T-cell (primary cell): Measurements from ENCODE around the gene MAN1A1. TPM values are rescaled to one million over a fixed set of nuclear protein-coding genes. Genes with fewer than 3 reads are reported as not detected.

ENCODE experiments used
- ATAC-seq, 4 experiments: fragments of 200-7000 bp in 3 of 4; fragments of 150-1000 bp in 1 of 4; cut with Tn5 transposase; replicated peaks in 1 of 4; 1 replicate in 3 of 4; 2 replicates in 1 of 4; pipeline ENCODE4 v1.10.0; 2021; ENCODE audit warnings: moderate library complexity in 3 of 4, mild to moderate bottlenecking in 2 of 4, moderate number of reproducible peaks in 1 of 4
- CTCF ChIA-PET, 2 donors: fragments of 300-600 bp; sonication (Branson Sonifier 250); formaldehyde crosslinking; loops; one replicate each; lab custom pipeline; 2022; ENCODE audit warnings: antibody characterized with exemption in 2 of 2; lab: Charles Lee
- POLR2A ChIA-PET, 2 donors: fragments of 300-600 bp; sonication (Branson Sonifier 250); formaldehyde crosslinking; loops; one replicate each; lab custom pipeline; 2022; ENCODE audit warnings: antibody characterized with exemption in 2 of 2; lab: Charles Lee
- DNase-seq, 35 experiments: peaks; one replicate each; pipeline versions ENCODE4 v3.0.0 to v3.0.0-alpha.2; 2013 to 2023
- H3K27ac ChIP-seq: one replicate; pipeline ENCODE4 v1.5.1; 2013; ENCODE audit warnings: low read length
- H3K27me3 ChIP-seq, 2 experiments: replicated peaks in 1 of 2; 1 replicate in 1 of 2; 2 replicates in 1 of 2; pipeline versions ENCODE4 v1.6.1 to v1.7.0; 2013; ENCODE audit warnings: low read length in 1 of 2, mixed read lengths in 1 of 2; ENCODE audit not compliant: control insufficient read depth in 2 of 2, insufficient read depth in 2 of 2; ENCODE audit errors: extremely low read depth in 1 of 2
- H3K36me3 ChIP-seq, 2 donors: 1 replicate in 1 of 2; 2 replicates in 1 of 2; pipeline versions ENCODE4 v1.6.1 to v1.7.0; 2013; ENCODE audit warnings: low read length in 1 of 2; ENCODE audit not compliant: control insufficient read depth in 2 of 2, insufficient read depth in 1 of 2; ENCODE audit errors: extremely low read depth in 1 of 2
- H3K4me1 ChIP-seq, 2 experiments: 1 replicate in 1 of 2; 2 replicates in 1 of 2; pipeline versions ENCODE4 v1.6.1 to v1.7.0; 2013; ENCODE audit warnings: low read length in 2 of 2, mixed read lengths in 1 of 2; ENCODE audit not compliant: insufficient read depth in 2 of 2, control insufficient read depth in 1 of 2; ENCODE audit errors: extremely low read depth in 1 of 2
- H3K4me3 ChIP-seq, 2 donors: 1 replicate in 1 of 2; 2 replicates in 1 of 2; pipeline versions ENCODE4 v1.5.1 to v1.7.0; 2013; ENCODE audit warnings: mild to moderate bottlenecking in 2 of 2, low read length in 1 of 2, moderate library complexity in 1 of 2; ENCODE audit not compliant: control insufficient read depth in 1 of 2; ENCODE audit errors: extremely low read depth in 1 of 2
- H3K9me3 ChIP-seq: 2 replicates; pipeline ENCODE4 v1.7.0; 2013
- H3K27ac Mint-ChIP-seq, 2 donors: one replicate each; pipeline ENCODE4 v1.8.0; 2020 to 2021; ENCODE audit warnings: mild to moderate bottlenecking in 2 of 2, mixed read lengths in 2 of 2
- H3K27me3 Mint-ChIP-seq, 2 donors: one replicate each; pipeline ENCODE4 v1.8.0; 2021 to 2022; ENCODE audit warnings: mixed read lengths in 2 of 2
- H3K36me3 Mint-ChIP-seq: one replicate; pipeline ENCODE4 v1.8.0; 2021; ENCODE audit warnings: mixed read lengths
- H3K4me1 Mint-ChIP-seq, 3 donors: one replicate each; pipeline ENCODE4 v1.8.0; 2020 to 2022; ENCODE audit warnings: mixed read lengths in 3 of 3, mild to moderate bottlenecking in 1 of 3
- H3K4me3 Mint-ChIP-seq, 3 donors: one replicate each; pipeline ENCODE4 v1.8.0; 2020 to 2022; ENCODE audit warnings: mild to moderate bottlenecking in 3 of 3, mixed read lengths in 3 of 3, moderate library complexity in 3 of 3
- H3K9me3 Mint-ChIP-seq, 3 donors: one replicate each; pipeline ENCODE4 v1.8.0; 2020 to 2022; ENCODE audit warnings: mixed read lengths in 3 of 3
- WGBS: methylation state at CpG from one replicate; pipeline ENCODE4 v1.1.5; 2013; ENCODE audit warnings: missing lambda C conversion rate; ENCODE audit not compliant: insufficient coverage; 5-methylcytosine and 5-hydroxymethylcytosine counted together
- total RNA-seq, 35 experiments: library from RNA in 6 of 35; stranded (reverse) in 6 of 35; fragments of 120-200 nt in 1 of 35; gene quantifications; one replicate each; pipeline versions ENCODE4 v1.2.1 to v1.2.4 and lab custom pipeline; 2013 to 2026

MAN1A1 gene
- total RNA-seq, 5 donors from 2014 or later (not counting 1 experiment from before 2014, with no cell fraction given) = 9.4 to 13.6 (median 12.3) TPM

DNA sequence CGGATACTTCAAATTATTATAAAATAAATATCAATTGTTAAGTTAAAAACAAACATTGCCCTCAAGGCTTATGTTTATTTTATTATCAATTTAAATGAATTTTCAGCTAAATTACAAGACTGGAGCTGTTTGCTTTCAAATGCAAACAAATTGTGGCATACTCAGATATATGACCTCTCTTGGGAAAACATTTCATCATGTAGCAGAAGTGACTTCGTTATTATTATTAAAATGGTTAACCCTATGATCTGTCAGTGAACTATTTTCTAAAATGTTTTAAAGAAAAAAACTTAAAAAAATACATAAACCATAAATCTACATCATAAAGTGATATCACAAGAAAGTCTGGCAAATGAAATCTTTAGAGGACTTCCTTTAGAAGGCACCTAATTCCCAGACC is 72.5 kb downstream of the MAN1A1 start:
- no peaks in the 10 kb centered on the region for H3K9me3 ChIP-seq
- POLR2A ChIA-PET = no interaction called here

DNA sequence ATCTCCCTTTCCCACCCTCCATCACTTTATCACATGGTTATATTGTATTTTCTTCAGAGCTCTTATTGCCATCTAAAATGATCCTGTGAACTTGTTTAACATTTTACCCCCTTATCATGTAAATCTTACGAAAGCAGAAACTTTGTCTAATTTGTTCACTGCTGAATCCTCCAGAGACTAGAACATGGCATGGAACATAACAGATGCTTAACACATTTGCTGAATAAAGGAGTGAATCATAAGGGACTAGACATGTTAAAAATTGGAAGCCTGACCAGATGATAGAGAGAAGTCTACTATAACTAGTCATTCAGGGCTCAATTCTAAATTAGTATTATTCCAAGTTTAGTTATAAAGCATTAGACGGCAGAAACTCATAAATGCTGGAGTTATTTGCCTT is 73.3 kb downstream of the MAN1A1 start:
- Histone ChIP-seq H3K36me3 (no peaks in the 10 kb centered on the region), H3K4me1 (no peaks in the 10 kb centered on the region), H3K9me3 (no peaks in the 10 kb centered on the region), H3K4me3 (no peak overlapping the region), H3K27me3 (no peaks in the 10 kb centered on the region), H3K27ac (no peak overlapping the region)
- WGBS = no CpG with 5 or more reads among the region's 2 CpGs
- POLR2A ChIA-PET = no interaction called here
- Mint-ChIP-seq H3K9me3 (peaks cover 0 to 8% (median 2%) of the 10 kb centered on the region in 3 donors), H3K27me3 (no peaks in the 10 kb centered on the region), H3K4me3 (no peak overlapping the region), H3K4me1 (no peaks in the 10 kb centered on the region), H3K36me3 (peaks cover 13% of the 10 kb centered on the region), H3K27ac (no peak overlapping the region)
- CTCF ChIA-PET = interaction anchor here in 1 of 2 donors (1.3 kb wide), 1 partner anchor 12 kb away, joined by 3 read pairs; no protein-coding TSS in a partner anchor
- DNase-seq = no peak
- ATAC-seq = no peak

More for the DNA sequence above, 72.5 kb downstream of the MAN1A1 start:
- CTCF ChIA-PET = interaction anchor here in 1 of 2 donors (1.3 kb wide), 1 partner anchor 13 kb away, joined by 3 read pairs; no protein-coding TSS in a partner anchor
- DNase-seq (no peak), ATAC-seq (no peak)
- Histone ChIP-seq H3K4me1 (no peaks in the 10 kb centered on the region), H3K36me3 (no peaks in the 10 kb centered on the region), H3K4me3 (no peak overlapping the region), H3K27ac (no peak overlapping the region), H3K27me3 (no peaks in the 10 kb centered on the region)
- peaks cover 0 to 3% (median 2%) of the 10 kb centered on the region in 3 donors for H3K9me3 Mint-ChIP-seq
- H3K27me3 Mint-ChIP-seq = no peaks in the 10 kb centered on the region
- H3K4me3 Mint-ChIP-seq = no peak overlapping the region
- peaks cover 11% of the 10 kb centered on the region for H3K36me3 Mint-ChIP-seq
- WGBS = no CpG with 5 or more reads among the region's 2 CpGs
- H3K4me1 Mint-ChIP-seq = no peaks in the 10 kb centered on the region
- H3K27ac Mint-ChIP-seq = no peak overlapping the region

DNA sequence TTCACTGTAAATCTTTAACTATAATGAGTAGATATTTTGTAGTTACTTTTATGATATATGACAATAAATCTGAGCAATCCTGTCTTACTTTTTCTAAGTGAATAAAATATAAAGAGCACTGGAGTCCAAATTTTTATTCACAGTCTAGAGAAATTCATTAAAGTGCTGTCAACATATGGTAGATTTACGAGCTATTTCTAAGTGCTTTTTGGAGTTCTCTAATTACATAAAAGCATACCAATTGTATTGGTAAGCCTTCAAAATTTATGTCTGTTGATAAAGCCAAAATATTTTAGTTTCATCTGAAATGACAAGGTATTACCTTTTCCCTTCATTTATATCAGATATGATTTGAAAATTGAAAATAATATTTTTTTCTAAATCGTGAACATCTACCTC is 75.4 kb downstream of the MAN1A1 start:
- CTCF ChIA-PET = interaction anchor here in 1 of 2 donors (0.7 kb wide), 1 partner anchor 13 kb away, joined by 3 read pairs; no protein-coding TSS in a partner anchor
- ATAC-seq = no peak

DNA sequence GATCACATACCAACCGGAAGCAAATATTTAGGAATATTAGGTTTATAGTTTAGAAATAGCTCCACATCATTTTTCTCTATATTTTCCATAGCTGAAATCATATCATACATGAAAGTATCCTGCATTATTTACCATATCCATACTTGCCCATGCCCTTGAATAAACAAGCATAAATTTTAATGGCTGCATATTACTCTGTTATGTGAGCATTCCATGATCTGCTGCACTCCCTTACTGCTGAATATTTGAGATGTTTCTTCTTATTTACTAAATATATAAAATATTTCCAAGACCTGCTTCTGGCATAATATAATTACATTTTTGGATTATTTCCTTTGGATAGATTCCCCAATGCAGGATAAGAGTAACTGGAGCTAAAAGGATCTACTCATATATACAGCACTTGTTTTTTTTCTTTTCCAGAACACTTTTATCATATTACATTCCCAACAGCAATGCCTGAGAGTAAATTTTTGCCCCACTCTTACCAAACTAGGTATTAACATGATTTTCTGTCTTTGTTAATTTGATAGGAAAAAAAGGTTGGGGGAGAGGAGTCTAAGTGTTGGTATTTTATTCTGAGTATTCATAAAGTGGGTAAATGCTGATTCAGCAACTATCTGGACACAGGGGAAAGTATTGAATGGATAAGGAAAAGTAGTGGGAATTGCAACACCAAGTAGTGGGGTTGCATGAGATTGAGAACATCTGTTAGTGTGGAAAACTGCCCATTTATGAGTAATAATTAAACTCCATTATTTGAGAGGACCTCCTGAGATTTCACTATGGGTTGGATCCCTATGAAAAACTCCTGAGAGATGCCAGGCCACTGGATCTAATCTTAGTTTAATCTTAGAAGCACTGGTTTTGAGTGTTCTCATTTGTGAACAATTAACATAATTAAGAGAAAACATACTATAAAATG is 76.0 kb downstream of the MAN1A1 start:
- Mint-ChIP-seq H3K4me3 (no peak overlapping the region), H3K27me3 (no peaks in the 10 kb centered on the region), H3K27ac (no peak overlapping the region), H3K4me1 (peaks cover 7 to 9% (median 8%) of the 10 kb centered on the region in 3 donors), H3K9me3 (peaks cover 0 to 15% (median 9%) of the 10 kb centered on the region in 3 donors), H3K36me3 (peaks cover 31% of the 10 kb centered on the region)
- WGBS = no CpG with 5 or more reads among the region's 1 CpG
- H3K4me3 ChIP-seq = no peak overlapping the region
- DNase-seq = no peak
- ChIA-PET CTCF (no interaction called here), POLR2A (no interaction called here)
- no peak overlapping the region for H3K27ac ChIP-seq
- ATAC-seq = no peak
- no peaks in the 10 kb centered on the region for H3K36me3 ChIP-seq
- H3K27me3 ChIP-seq = no peaks in the 10 kb centered on the region
- peaks cover 0 to 10% of the 10 kb centered on the region in 2 experiments for H3K4me1 ChIP-seq
- H3K9me3 ChIP-seq = peaks cover 6% of the 10 kb centered on the region

More for the DNA sequence above, 75.4 kb downstream of the MAN1A1 start:
- DNase-seq = no peak
- H3K27me3 ChIP-seq = no peaks in the 10 kb centered on the region
- Mint-ChIP-seq H3K4me1 (peaks cover under 1 to 2% (median under 1%) of the 10 kb centered on the region in 3 donors), H3K27ac (no peak overlapping the region), H3K27me3 (no peaks in the 10 kb centered on the region), H3K36me3 (peaks cover 25% of the 10 kb centered on the region), H3K9me3 (peaks cover 0 to 15% (median 9%) of the 10 kb centered on the region in 3 donors), H3K4me3 (no peak overlapping the region)
- no peak overlapping the region for H3K27ac ChIP-seq
- no peaks in the 10 kb centered on the region for H3K36me3 ChIP-seq
- POLR2A ChIA-PET = no interaction called here
- peaks cover 0 to 3% of the 10 kb centered on the region in 2 experiments for H3K4me1 ChIP-seq
- no peak overlapping the region for H3K4me3 ChIP-seq
- WGBS = no CpG with 5 or more reads among the region's 2 CpGs
- H3K9me3 ChIP-seq = peaks cover 6% of the 10 kb centered on the region

DNA sequence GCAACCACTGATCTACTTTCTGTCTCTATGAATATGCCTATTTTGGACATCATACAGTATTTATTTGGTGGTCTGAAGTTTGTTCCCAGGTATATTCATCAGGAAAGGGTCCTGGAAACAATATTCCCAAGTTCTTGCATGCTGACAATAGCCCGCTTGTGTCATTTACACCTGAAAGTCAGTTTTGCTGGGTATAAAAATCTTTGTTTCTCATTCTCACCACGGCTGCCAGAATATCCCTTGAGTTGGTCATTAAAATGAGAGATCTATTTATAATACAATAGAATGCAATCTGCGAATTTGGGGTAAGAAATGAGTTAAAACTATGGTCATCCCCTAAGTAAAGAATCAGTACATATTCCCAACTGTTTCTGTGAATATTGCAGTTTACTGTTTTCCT is 79.0 kb downstream of the MAN1A1 start:
- H3K27ac ChIP-seq = no peak overlapping the region
- ATAC-seq (no peak), DNase-seq (no peak)
- H3K36me3 ChIP-seq = no peaks in the 10 kb centered on the region
- ChIA-PET CTCF (no interaction called here), POLR2A (no interaction called here)
- Mint-ChIP-seq H3K36me3 (peaks cover 26% of the 10 kb centered on the region), H3K4me3 (no peak overlapping the region), H3K27ac (no peak overlapping the region), H3K9me3 (peaks cover 0 to 15% (median 9%) of the 10 kb centered on the region in 3 donors), H3K4me1 (peaks cover 20 to 30% (median 25%) of the 10 kb centered on the region in 3 donors), H3K27me3 (no peaks in the 10 kb centered on the region)
- peaks cover 6% of the 10 kb centered on the region for H3K9me3 ChIP-seq
- peaks cover 4 to 15% of the 10 kb centered on the region in 2 experiments for H3K4me1 ChIP-seq
- WGBS = no CpG with 5 or more reads among the region's 3 CpGs
- H3K4me3 ChIP-seq = no peak overlapping the region
- H3K27me3 ChIP-seq = no peaks in the 10 kb centered on the region

DNA sequence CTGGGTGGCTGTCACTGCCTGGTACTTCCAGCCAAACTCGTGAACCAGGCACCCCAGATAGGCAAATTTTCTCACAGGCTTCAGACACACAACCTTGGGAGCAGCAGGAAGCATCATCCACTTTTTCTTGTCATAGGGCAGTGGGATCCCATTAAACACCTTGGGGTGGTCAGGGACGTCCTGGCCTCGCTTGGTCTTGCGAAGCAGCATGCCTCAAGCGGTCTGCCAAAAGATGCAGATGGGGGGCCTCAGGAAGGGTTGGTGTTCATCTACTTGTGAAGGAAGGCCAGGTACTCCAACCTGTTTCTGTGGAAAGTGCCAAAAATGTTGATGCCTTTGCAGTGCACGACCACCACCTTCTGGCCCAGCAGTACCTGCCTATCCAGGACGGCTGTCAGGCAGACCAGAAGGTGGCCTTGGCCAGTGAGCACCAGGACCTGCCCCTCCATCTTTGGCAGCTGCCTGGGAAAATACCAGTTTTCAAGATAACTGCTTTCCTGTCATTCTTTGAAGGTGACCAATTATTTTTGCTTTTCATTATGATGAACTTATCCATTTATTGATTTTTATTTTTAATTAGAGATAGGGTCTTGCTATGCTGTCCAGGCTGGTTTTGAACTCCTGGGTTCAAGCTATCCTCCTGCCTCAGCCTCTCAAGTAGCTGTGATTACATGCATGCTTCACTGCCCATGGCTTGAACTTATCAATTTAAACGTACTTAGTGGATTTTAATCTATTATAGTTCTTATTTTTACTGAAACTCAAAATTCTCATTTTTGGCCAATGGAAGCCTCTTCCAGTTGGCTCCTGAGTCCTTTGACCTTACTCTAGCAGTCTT is 80.1 kb downstream of the MAN1A1 start:
- Histone ChIP-seq H3K9me3 (peaks cover 6% of the 10 kb centered on the region), H3K36me3 (no peaks in the 10 kb centered on the region), H3K4me1 (peaks cover 4 to 15% of the 10 kb centered on the region in 2 experiments), H3K27ac (no peak overlapping the region), H3K27me3 (no peaks in the 10 kb centered on the region), H3K4me3 (no peak overlapping the region)
- peaks cover 20 to 30% (median 25%) of the 10 kb centered on the region in 3 donors for H3K4me1 Mint-ChIP-seq
- ATAC-seq = no peak
- no peak for DNase-seq
- H3K9me3 Mint-ChIP-seq = peaks cover 0 to 15% (median 9%) of the 10 kb centered on the region in 3 donors
- H3K36me3 Mint-ChIP-seq = peaks cover 26% of the 10 kb centered on the region
- 90% methylated on average over 7 of the region's 8 CpGs for WGBS
- POLR2A ChIA-PET = no interaction called here
- CTCF ChIA-PET = no interaction called here
- H3K27ac Mint-ChIP-seq = no peak overlapping the region
- H3K4me3 Mint-ChIP-seq = no peak overlapping the region
- H3K27me3 Mint-ChIP-seq = no peaks in the 10 kb centered on the region
